Anterior cingulate cortex (tissue), 58 donors: ENCODE data around the gene TFF1.

ENCODE experiments used
- DNase-seq, 58 donors: peaks; one replicate each; lab custom pipeline; 2025; lab: John Stamatoyannopoulos, UW

TFF1 gene

DNA sequence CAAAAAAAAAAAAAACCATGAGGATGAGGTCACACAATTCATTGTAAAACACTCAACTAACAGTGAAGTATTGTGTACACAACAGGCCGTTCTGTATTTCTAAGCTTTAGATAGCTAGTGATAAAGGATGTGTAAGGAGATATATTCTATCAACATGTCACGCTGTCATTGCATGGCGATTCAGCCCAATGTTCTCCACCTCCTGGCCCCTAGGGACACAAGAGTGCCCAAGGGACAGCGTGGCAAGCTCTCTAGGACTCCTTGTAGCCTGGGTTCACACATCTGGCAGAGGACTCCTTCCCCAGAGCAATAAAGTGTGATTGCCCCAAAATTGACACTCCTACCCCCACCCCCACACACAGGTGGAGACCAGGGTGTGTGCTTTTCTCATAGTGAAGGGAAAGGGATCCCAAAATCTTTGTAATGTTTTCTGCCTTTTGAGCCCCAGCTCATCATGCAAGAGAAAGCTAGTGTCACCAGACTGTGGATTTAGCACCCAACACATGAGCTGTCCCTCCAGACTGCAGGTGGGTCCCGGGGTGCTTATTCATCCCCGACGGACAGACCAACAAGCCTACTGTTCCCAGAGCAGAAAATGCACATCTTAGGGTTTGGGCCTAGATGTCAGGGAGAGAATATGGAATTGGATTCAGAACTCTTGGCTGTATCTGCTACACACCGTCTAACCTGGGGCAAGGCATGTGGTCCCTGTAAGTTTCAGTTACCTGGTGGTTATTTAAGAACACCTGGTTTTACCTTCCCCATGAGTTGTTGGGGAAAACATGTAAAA is 18.0 kb upstream of the TFF1 start:
- no peak for DNase-seq

DNA sequence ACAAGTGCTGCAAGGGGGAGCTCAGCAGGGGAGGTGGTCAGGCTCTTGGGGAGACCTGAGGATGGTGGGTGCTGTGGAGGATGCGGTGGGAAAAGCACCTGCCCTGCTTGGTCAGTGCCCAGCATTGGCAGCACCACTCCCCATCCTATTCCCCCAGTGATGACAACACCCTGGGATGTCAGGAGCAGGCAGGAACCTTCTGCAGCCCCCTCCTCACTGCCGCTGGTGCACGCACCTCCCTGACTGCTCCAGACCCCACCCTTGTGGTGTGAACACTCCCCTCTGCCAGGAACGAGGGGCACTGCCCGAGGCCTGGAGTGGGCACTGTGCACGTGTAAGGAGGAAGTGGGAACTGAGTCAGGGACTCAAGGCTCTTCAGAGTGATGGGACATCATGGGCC is 17.0 kb upstream of the TFF1 start:
- no peak for DNase-seq

DNA sequence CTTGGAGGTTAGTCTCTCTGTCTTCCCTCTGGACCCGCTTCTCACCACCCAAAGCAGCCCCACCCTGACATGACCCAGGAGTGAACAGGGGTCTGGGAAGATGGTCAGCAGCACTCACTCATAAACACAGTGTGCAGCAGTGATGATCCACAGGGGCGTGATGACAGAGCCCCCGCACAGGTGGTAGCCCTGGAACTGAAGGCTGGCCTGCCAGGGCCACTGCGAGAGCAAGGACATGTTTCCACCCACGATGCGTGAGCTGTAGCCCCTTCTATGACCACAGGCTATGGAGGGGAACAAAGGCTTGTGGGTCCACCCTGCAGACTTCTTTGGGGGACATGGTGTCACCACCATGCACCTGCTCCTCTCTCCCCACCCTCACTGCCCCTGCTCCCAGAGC is 16.6 kb upstream of the TFF1 start:
- no peak for DNase-seq

DNA sequence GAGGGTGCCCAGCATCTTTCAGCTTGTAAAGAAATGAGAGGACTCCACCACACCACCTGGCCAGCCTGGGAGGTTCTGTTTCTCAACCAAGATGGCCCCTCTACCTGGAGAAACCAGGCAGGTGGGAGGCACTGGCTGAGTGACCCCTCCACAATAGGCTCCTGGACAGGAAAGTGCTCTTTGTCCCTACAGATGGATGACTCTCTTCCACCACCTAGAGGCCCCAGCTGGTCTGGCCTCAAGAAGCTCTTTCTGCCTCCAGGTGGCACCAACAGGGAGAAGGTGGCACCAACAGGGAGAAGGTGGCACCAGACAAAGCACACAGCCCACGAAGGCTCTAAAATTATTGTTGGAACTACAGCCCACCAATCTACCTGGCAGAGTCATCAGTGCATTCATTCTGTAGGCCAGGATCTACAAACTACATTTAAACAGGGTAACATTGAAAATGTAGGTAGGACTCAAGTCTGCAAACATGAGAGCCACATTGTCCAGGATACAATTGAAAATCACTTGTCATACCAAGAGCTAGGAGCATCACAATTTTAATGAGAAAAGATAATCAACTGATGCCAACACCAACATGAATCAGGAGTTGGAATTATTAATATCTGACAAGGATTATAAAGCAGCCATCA is 15.1 kb upstream of the TFF1 start:
- DNase-seq = no peak

DNA sequence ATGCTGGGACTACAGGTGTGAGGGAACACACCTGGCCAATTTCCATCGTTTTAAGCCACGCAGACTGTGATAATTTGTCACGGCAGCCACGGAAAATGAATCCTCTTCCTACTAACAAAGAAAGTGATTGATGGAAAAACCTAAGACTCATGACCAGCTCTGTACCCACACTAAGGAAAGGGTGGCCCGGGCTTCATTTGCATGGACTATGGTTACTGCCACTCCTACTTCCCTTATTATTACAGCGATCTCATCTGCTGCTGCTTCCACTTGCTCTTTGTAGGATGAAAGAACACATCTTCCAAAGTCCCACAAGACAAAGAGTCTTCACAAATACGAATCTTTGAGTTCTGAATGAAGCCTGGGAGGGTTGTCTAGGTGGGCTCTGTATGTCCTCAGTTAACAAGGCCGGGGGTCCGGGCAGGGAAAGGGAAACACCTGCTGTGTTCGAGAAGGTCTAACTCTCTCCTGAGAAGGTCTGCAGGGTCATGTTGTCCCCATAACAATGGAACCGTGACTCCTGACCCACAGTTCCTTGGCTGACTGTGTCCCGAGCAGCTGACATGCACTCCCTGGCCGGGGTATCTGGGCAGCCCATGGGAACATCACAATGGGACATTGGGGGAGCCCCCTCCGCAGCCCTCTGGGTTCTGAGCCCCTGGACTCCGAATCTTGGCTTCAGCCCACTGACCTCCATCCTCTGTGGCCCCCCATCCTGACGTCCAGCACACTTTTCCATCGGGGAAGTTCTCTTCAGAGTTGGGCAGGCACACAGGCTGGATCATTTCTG is 13.3 kb upstream of the TFF1 start:
- no peak for DNase-seq

DNA sequence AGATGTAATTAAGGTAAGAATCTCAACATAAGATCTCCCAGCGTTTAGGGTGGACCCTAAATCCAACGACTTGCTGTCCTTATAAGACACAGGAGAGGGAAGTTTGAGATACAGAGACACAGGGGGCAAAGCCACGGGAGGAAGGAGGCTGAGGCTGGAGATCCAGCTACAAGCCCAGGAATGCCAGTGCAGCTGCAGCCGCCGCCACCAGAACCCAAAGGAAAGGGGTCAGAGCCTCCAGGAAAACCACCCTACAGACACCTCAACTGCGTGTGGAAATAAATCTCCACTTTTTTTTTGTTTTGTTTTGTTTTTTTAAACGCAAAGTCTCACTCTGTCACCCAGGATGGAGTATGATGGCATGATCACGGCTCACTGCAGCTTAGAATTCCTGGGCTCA is 12.1 kb upstream of the TFF1 start:
- no peak for DNase-seq

DNA sequence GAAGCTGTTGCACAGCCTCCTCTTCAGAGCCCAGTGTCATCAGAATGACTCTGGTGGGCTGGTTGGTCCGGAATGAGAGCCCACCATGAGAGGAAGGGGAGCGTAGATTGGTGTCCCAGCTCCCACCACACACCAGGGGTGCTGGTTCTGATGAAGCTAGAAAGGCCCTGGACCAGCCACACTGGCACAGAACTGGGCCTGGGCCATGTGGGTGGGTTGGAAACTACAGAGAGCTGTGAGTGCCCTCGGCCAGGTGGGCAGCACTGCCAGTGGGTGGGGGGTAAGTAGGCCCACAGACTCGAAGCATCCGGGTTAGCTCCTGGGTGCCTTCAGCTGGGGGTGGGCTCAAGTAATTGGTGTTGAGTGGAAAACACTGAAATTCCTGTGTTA is 11.6 kb upstream of the TFF1 start:
- DNase-seq = no peak

DNA sequence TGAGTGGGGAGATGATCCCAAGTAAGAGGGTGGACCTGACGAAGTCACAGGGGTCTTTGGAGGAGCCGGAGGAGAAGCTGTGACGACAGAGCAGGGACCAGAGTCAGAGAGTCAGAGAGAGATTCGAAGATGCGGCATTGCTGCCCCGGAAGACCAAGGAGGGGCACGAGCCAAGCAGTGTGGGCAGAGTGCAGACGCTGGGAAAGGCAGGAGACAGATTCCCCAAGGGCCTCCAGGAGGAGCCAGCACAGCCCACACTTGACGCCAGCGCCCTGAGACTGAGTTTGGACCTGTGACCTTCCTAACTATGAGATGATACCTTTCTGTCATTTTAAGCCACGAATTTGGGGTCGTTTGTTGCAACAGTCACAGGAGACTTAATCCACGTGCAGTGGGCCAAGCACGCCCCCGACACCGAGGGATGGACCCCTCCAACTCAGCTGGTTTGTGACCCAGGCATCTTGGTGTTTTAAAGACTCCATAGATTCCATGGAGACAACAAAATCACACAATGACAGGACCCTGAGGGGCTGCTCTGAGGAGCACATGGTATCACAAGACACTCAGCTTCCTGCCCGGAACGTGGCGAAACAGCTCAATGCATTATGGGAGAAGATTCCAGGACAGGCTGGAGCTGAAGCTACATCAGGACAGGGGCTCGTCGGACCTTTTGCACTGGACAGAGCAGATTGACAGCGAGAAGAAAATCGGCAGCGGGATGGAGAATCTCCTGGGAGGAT is 11.0 kb upstream of the TFF1 start:
- DNase-seq = no peak

DNA sequence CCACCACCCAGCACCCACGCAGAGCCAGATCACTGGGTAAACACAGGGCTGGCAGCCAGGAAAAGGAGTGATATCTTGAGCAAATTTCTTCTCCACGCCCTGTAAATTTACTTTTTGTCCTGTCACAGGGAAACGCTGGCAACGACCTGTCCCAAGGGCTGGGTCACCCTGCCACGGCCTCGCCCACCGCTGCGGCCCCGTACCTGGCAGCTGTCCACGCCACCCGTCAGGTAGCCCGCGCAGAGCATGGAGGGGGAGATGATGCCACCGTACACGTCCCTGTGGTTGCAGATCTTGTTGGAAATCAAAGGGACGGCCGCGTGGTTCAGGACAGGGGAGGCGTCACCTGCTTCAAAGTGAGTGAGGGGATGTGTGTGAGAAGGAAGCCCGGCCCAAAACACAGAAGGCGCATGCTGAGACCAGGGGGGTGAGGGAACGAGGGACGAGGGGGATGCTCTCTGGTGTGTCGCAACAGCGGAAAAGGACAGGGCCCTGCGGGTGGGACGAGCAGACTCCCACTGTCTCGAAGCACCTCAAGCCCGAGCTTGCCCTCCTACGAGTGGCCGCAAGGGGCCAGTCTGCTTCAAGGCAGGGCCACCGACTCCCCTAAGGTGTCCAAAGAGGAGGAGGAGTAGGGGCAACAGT is 10.1 kb upstream of the TFF1 start:
- DNase-seq = no peak

DNA sequence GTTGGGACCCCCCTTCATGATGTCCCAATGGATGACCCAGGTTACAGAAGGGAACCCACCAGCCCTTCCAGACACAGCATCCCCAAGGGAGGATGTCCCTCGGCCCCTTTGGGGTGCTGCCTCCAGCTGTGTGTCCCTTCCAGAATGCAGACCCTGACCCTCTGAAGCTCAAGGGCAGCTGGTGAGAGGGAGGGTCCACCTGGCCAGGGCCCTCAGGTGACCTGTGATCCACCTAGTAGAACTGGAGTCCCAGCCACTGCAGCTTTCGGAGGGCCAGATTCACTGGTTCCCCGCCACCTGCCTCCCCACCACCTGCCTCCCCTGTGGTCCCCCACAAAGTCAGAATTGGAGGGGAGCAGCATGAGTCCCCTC is 9.6 kb upstream of the TFF1 start:
- DNase-seq = no peak

DNA sequence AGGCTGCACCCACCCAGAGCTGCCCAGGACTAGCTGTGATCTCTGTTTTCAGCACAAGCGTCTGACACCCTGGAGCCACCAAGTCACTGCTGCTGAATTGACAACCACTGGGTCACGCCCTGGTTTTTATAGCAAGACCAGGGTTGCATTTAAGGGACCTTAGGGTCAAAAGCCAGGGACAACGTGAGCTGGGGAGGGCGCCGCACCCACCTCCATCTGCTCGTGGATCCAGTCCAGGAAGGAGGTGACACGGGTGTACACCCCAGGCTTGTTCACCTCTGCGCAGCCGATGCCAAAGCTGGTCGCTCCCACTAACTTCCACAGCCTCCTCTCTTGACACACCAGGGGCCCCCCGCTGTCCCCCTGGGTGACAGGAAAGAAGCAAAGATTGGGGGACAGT is 9.2 kb upstream of the TFF1 start:
- DNase-seq = no peak

DNA sequence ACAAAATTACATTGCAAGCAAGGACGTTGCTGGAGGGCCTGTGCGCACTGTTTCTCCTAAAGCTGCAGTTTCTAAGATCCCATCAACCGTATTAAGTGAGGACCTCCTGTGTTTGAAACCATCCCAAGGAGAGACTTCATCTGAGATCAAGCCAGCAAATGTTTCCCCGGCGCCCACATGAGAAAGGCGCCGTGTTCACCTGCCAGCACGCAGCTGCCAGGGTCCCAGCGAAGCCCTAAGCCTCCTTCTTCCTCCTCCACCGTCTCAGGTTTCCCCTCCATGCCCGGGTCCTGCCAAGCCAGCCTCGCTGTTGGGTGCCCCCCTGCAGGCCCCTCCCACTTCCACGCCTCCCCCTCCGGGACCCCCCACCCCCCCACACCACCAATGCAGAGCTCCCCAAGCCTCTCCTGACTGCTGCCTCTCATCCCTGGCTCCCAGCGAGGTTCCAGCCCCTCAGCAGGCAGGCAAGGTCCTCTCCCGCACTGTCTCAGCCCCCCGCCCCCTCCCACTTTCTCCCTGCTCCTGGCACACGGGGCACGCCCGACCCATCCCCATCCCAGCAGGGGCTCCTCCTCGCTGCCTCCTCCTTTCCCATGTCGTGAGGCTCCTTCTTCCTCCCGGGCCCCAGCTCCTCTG is 8.6 kb upstream of the TFF1 start:
- no peak for DNase-seq

DNA sequence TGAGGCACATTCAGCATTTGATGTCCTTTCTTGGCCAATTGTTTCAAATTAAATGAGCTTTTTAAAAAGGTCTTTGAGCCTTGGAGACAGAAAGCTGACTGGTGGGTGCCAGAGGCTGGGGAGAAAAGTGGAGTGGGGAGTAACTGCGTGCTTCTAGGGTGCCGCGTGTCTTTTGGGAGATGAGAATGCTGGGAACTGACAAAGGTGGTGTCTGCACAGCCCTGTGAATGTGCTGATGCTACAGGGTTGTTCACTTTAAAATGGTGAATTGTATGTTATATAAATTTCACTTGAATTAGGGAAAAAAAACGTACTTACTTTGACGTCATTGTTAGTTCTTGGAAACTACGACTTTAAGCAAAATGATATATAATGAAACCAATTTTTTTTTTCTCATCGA is 8.1 kb upstream of the TFF1 start:
- DNase-seq = no peak

DNA sequence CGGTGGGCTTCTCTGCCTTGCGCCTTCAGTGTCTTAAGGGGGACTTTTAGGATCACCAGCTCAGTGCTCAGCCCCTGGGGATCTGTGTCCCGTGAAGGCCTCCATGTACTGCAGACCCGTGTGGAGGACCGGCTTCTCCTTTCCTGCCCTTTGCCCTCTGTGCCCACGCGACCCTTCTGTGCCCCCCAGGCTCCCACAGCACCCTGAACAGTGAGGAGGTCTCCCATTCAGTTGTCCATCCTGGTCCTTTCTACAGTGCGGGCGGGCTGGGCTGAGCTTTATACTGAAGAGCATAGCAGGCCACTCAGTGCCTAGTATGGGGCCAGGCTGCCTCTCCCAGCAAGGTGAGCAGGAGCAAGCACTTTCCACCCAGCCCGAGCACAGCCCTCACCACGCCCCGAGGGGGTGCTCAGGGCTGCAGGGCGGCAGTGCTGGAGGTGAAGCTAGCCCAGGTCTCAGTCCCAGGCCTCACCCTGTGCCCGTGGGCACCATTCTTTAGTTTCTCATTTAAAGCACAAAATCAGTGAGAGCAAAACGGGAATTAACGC is 7.6 kb upstream of the TFF1 start:
- no peak for DNase-seq

DNA sequence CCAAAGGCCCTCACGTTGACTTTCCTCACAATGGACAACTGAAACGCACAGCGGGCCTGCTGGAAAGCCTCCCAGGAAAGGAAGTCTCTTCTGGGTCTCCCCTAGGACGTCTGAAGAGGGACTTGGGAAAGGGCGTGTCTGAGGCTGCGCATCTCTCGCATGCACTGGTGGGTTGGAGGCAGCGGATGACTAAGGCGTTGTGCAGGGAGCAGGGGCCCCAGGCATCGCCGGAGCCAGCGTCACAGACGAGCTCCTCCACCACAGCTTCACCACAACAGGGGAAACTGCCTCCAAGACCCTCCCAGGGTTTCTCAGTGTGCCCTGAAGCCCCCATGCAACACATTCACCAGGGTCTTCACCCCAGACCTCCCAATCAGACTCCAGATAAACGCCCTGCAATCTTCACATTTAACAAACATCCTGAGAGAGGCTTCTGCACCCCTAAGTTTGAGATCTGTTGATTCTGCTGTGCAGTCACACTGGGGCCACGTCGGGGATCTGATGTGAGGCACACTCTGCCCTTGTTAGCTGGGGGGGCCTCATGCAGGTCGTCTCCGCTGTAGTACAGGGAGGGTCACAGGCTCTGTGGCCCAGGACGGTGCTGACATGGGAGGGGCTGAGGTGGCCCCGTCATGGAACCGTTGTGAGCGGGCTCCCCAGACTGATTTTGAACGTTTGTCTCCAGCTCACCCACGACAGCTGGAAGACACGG is 7.0 kb upstream of the TFF1 start:
- no peak for DNase-seq

DNA sequence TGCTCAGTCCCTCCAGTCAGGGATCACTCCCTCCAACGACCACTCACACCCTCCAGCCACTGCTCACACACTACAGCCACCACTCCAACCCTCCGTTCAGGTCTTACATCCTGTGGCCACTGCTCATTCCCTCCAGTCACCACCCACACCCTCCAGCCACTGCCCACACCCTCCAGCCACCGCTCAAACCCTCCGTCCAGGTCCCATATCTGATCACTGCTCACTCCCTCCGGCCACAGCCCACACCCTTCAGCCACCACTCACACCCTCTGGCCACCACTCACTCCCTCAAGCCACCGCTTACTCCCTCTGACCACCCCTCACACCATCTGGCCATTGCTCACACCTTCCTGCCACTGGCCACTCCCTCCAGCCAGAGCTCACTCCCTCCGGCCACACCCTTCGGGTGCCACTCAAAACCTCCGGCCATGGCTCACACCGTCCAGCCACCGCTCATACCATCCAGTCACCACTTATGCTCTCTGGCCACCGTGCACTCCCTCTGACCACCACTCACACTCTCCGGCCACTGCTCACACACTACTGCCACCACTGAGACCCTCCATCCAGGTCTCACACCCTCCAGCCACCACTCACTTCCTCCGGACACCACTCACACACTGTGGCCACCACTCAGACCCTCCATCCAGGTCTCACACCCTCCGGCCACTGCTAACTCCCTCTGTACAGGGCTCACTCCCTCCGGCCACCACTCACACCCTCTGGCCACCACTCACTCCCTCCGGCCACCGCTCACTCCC is 4.7 kb upstream of the TFF1 start:
- DNase-seq = no peak

DNA sequence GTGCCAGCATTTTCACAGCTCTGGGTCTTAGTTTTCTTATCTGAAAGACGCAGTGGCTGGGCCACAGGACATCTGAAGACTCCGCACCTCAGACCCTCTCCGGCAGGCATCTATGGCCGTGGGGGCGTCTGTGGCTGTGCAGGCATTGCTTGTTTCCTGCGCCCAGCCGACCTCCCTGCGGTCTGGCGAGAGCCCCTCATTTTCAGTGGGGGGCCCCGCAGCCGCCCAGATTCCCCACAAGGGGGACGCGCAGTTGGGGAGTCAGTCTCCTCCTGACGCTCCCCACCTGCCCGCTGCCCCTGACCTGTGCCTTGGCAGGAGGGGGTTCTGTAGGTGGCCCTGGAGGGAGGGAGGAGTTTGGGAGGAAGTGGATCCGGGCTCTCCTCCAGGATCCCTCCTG is 3.5 kb upstream of the TFF1 start:
- DNase-seq = no peak
